ENCODE measurements around the gene COX7C.

COX7C gene

GRCh38 chr5:86665984-86666760 is 48.4 kb downstream of the COX7C start:
- no peak for DNase-seq

DNA sequence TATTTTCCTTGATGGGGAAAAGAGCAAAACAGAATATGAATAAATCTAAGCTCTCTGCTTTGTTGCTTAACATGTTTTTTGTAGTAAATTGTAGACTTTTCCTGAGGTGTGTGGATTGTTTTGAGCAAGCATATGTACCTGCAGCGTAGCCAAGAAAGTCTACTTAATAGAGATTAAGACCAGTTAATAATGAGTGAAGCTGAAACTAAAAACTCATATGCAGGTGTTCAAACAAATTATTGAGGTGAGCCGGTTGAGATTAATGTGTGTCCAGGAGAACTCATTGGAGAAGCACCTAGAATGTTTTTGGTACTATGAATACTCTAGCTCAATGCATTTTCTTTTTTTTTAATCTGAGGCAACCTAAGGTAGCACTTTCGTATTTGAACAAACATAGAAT is 49.2 kb downstream of the COX7C start:
- DNase-seq, result no peak
